Astrocyte (in vitro differentiated cells and primary cell): Measurements from ENCODE around the gene SERPINE3. TPM values are rescaled to one million over a fixed set of nuclear protein-coding genes. Genes with fewer than 3 reads are reported as not detected.

Source experiments
- DNase-seq: peaks from one replicate; pipeline ENCODE4 v3.0.0-alpha.2; 2010; ENCODE audit warnings: low read depth
- FAIRE-seq: peaks from 2 replicates; lab custom pipeline; 2011; peaks lifted over from hg19 to GRCh38; lab: Jason Lieb, UNC
- H2AFZ ChIP-seq: 2 replicates; pipeline ENCODE4 v1.6.0; 2012; ENCODE audit warnings: low read depth, low read length, inconsistent platforms
- H3K27ac ChIP-seq: 2 replicates; pipeline ENCODE4 v1.5.1; 2011; ENCODE audit warnings: low read depth, low read length, inconsistent platforms
- H3K27me3 ChIP-seq: 2 replicates; pipeline ENCODE4 v1.6.0; 2011; ENCODE audit warnings: low read length, inconsistent platforms; ENCODE audit not compliant: insufficient read depth
- H3K36me3 ChIP-seq: 2 replicates; pipeline ENCODE4 v1.5.1; 2011; ENCODE audit warnings: low read length, inconsistent platforms; ENCODE audit not compliant: insufficient read depth
- H3K4me1 ChIP-seq: 2 replicates; pipeline ENCODE4 v1.5.1; 2011; ENCODE audit warnings: low read length, inconsistent platforms; ENCODE audit not compliant: insufficient read depth
- H3K4me2 ChIP-seq: 2 replicates; pipeline ENCODE4 v1.6.0; 2012; ENCODE audit warnings: low read length, inconsistent platforms
- H3K4me3 ChIP-seq: 2 replicates; pipeline ENCODE4 v1.5.1; 2011; ENCODE audit warnings: low read depth, mild to moderate bottlenecking, low read length, inconsistent platforms; ENCODE audit not compliant: insufficient read depth
- H3K79me2 ChIP-seq: 2 replicates; pipeline ENCODE4 v1.6.0; 2012; ENCODE audit warnings: mild to moderate bottlenecking, low read length, inconsistent platforms; ENCODE audit not compliant: insufficient read depth
- H3K9ac ChIP-seq: 2 replicates; pipeline ENCODE4 v1.6.0; 2012; ENCODE audit warnings: mild to moderate bottlenecking, low read length, inconsistent platforms
- H3K9me3 ChIP-seq: 2 replicates; pipeline ENCODE4 v1.5.1; 2012; ENCODE audit warnings: low read depth, mild to moderate bottlenecking, low read length, inconsistent platforms; ENCODE audit not compliant: insufficient read depth
- H4K20me1 ChIP-seq: 2 replicates; pipeline ENCODE4 v1.6.0; 2012; ENCODE audit warnings: low read length, inconsistent platforms; ENCODE audit not compliant: insufficient read depth
- H3K27ac Mint-ChIP-seq: one replicate; pipeline ENCODE4 v1.8.0; 2021; ENCODE audit warnings: mild to moderate bottlenecking, mixed read lengths; ENCODE audit not compliant: unreplicated experiment
- H3K27me3 Mint-ChIP-seq: one replicate; pipeline ENCODE4 v1.8.0; 2021; ENCODE audit warnings: low read depth, mixed read lengths; ENCODE audit not compliant: unreplicated experiment
- H3K36me3 Mint-ChIP-seq: one replicate; pipeline ENCODE4 v1.8.0; 2021; ENCODE audit warnings: low read depth, mixed read lengths; ENCODE audit not compliant: unreplicated experiment
- H3K4me1 Mint-ChIP-seq: one replicate; pipeline ENCODE4 v1.8.0; 2021; ENCODE audit warnings: low read depth, mixed read lengths; ENCODE audit not compliant: unreplicated experiment
- H3K4me3 Mint-ChIP-seq: one replicate; pipeline ENCODE4 v1.8.0; 2021; ENCODE audit warnings: mild to moderate bottlenecking, moderate library complexity, mixed read lengths; ENCODE audit not compliant: unreplicated experiment
- H3K9me3 Mint-ChIP-seq: one replicate; pipeline ENCODE4 v1.8.0; 2021; ENCODE audit warnings: mild to moderate bottlenecking, mixed read lengths; ENCODE audit not compliant: unreplicated experiment
- EZH2 ChIP-seq: IDR thresholded peaks from 2 replicates; pipeline ENCODE4 v1.6.1; 2012; ENCODE audit warnings: mild to moderate bottlenecking, low read length, inconsistent platforms; ENCODE audit not compliant: insufficient read depth
- total RNA-seq: library from RNA; stranded (reverse); gene quantifications from 2 replicates; pipeline ENCODE4 v1.2.1, GENCODE V29; 2021
- TF ChIP-seq, protein P1 (sequence below): IDR thresholded peaks from 2 replicates; pipeline ENCODE4 v1.5.1; 2011; ENCODE audit warnings: low read depth, mild to moderate bottlenecking, inconsistent platforms, low read length, moderate library complexity; ENCODE audit not compliant: insufficient read depth

SERPINE3 gene
- total RNA-seq, 1 donor from 2014 or later = not detected

- peaks cover 2% of the 10 kb centered on the region for H3K27me3 ChIP-seq
- DNase-seq = no peak
- FAIRE-seq = no peak
- no peak overlapping the region for H3K9ac ChIP-seq
- no peaks in the 10 kb centered on the region for H3K9me3 ChIP-seq
- H3K4me3 Mint-ChIP-seq = no peak overlapping the region
- H3K27ac Mint-ChIP-seq = no peak overlapping the region
- peaks cover 3% of the 10 kb centered on the region for H3K27me3 Mint-ChIP-seq
- no peaks in the 10 kb centered on the region for H3K36me3 ChIP-seq
- peaks cover 2% of the 10 kb centered on the region for H3K36me3 Mint-ChIP-seq
- TF ChIP-seq, protein P1, sequence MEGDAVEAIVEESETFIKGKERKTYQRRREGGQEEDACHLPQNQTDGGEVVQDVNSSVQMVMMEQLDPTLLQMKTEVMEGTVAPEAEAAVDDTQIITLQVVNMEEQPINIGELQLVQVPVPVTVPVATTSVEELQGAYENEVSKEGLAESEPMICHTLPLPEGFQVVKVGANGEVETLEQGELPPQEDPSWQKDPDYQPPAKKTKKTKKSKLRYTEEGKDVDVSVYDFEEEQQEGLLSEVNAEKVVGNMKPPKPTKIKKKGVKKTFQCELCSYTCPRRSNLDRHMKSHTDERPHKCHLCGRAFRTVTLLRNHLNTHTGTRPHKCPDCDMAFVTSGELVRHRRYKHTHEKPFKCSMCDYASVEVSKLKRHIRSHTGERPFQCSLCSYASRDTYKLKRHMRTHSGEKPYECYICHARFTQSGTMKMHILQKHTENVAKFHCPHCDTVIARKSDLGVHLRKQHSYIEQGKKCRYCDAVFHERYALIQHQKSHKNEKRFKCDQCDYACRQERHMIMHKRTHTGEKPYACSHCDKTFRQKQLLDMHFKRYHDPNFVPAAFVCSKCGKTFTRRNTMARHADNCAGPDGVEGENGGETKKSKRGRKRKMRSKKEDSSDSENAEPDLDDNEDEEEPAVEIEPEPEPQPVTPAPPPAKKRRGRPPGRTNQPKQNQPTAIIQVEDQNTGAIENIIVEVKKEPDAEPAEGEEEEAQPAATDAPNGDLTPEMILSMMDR = no peak
- H3K27ac ChIP-seq = no peak overlapping the region
- H3K4me1 Mint-ChIP-seq = no peaks in the 10 kb centered on the region
- no peaks in the 10 kb centered on the region for H3K79me2 ChIP-seq
- H2AFZ ChIP-seq = no peak overlapping the region
- H3K4me1 ChIP-seq = no peaks in the 10 kb centered on the region
- H3K4me2 ChIP-seq = no peak overlapping the region
- no peaks in the 10 kb centered on the region for H4K20me1 ChIP-seq
- H3K9me3 Mint-ChIP-seq = peaks cover 3% of the 10 kb centered on the region
- H3K4me3 ChIP-seq = no peak overlapping the region
Observed at GRCh38 chr13:51303882-51304281, 35.6 kb upstream of the SERPINE3 start.

DNA sequence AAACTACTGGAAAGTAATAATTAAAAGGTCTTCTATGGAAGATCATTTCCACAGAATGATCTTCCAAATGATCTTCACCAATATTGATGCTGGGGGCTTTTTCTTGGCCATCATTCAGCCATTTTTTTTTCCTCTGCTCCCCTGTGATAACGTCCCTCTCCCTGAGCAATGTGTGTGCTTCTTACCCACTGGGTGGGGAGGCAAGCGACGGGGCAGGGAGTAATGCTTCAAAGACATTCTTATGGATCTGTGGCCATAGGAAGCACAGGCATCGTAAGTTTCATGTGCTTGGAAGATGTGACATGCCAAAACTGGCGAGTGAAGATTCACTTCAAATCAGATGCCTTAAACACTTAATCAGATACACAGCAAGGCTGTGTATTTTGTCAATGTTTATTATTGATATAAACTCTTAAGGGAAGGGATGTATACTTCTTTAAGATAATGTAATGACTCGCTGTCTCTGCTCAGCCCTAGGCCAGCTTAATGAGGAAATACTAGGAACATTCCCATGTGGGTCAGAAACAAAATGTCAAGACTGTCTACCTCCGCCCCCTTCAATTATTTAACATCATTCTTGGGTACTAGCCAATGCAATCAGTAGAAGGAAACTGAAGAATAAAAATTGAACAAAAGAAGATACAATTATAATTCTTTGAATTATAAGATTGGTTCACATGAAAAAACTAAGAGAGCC, 34.1 kb upstream of the SERPINE3 start:
- DNase-seq = no peak
- no peak overlapping the region for H3K27ac Mint-ChIP-seq

DNA sequence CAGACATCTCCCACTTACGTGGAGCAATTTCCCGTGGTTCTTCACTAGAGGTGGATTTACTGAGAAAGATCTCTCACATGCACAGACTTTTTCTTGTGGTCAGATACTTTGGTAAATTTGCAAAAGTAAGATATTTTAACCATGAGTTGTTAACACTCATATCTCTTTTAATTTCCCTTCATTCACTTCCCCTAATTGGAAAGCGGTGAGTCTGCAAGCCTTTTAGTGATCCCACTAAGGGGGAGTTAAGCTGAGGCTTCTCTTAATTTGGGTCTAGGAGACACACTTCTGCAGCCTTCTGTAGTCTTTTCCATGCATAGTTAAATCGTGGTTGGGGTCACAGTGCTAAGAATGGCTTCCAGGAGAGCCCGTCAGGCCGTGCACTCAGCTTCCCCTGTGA, 30.7 kb upstream of the SERPINE3 start:
- no peaks in the 10 kb centered on the region for H3K9me3 Mint-ChIP-seq

More for the DNA sequence above, 34.1 kb upstream of the SERPINE3 start:
- no peaks in the 10 kb centered on the region for H3K4me1 ChIP-seq
- FAIRE-seq = no peak
- no peak overlapping the region for H2AFZ ChIP-seq
- no peaks in the 10 kb centered on the region for H3K36me3 ChIP-seq
- Mint-ChIP-seq H3K9me3 (peaks cover 3% of the 10 kb centered on the region), H3K4me3 (no peak overlapping the region), H3K27me3 (peaks cover 3% of the 10 kb centered on the region), H3K36me3 (peaks cover 2% of the 10 kb centered on the region), H3K4me1 (no peaks in the 10 kb centered on the region)
- no peaks in the 10 kb centered on the region for H3K79me2 ChIP-seq
- TF ChIP-seq EZH2 = no peak
- TF ChIP-seq, protein P1 = no peak
- no peak overlapping the region for H3K4me3 ChIP-seq
- no peak overlapping the region for H3K4me2 ChIP-seq
- H4K20me1 ChIP-seq = no peaks in the 10 kb centered on the region
- no peaks in the 10 kb centered on the region for H3K9me3 ChIP-seq
- H3K27me3 ChIP-seq = no peaks in the 10 kb centered on the region
- no peak overlapping the region for H3K27ac ChIP-seq
- no peak overlapping the region for H3K9ac ChIP-seq

More for the DNA sequence above, 30.7 kb upstream of the SERPINE3 start:
- H3K9me3 ChIP-seq = no peaks in the 10 kb centered on the region
- H3K27ac ChIP-seq = no peak overlapping the region
- no peaks in the 10 kb centered on the region for H3K4me1 ChIP-seq
- no peaks in the 10 kb centered on the region for H3K36me3 Mint-ChIP-seq
- FAIRE-seq = no peak
- TF ChIP-seq, protein P1 = no peak
- no peak for TF ChIP-seq EZH2
- H3K79me2 ChIP-seq = no peaks in the 10 kb centered on the region
- H3K36me3 ChIP-seq = no peaks in the 10 kb centered on the region
- no peaks in the 10 kb centered on the region for H4K20me1 ChIP-seq
- no peak overlapping the region for H3K27ac Mint-ChIP-seq
- no peak overlapping the region for H3K4me3 ChIP-seq
- no peak overlapping the region for H3K4me2 ChIP-seq
- peaks cover 5% of the 10 kb centered on the region for H3K27me3 ChIP-seq
- H2AFZ ChIP-seq = no peak overlapping the region
- H3K4me1 Mint-ChIP-seq = peaks cover 1% of the 10 kb centered on the region
- H3K9ac ChIP-seq = no peak overlapping the region
- peaks cover 6% of the 10 kb centered on the region for H3K27me3 Mint-ChIP-seq
- no peak for DNase-seq
- no peak overlapping the region for H3K4me3 Mint-ChIP-seq
